ENCODE measurements around the gene LRRC7. TPM values are rescaled to one million over a fixed set of nuclear protein-coding genes. Genes with fewer than 3 reads are reported as not detected.

Gene LRRC7
- total and polyA plus RNA-seq, 3 experiments from 2014 or later, result not detected

- H3K36me3 ChIP-seq (ENCODE audit: insufficient read depth, low read length), result no peaks in the 10 kb centered on the region
- H3K27ac Mint-ChIP-seq, result no peak overlapping the region
- ChIA-PET CTCF (no interaction called here), POLR2A (no interaction called here)
- H3K36me3 Mint-ChIP-seq, result no peaks in the 10 kb centered on the region
- no peaks in the 10 kb centered on the region for H3K27me3 Mint-ChIP-seq
- H3K4me1 Mint-ChIP-seq, result no peaks in the 10 kb centered on the region
- no peak for DNase-seq
- H3K9me3 Mint-ChIP-seq, result no peaks in the 10 kb centered on the region
- no peaks in the 10 kb centered on the region for H3K4me1 ChIP-seq (ENCODE audit: insufficient read depth, low read length)
- no peak overlapping the region for H3K4me3 ChIP-seq (ENCODE audit: low read length)
- H3K27me3 ChIP-seq (ENCODE audit: insufficient read depth, low read length, poor library complexity, severe bottlenecking), result no peaks in the 10 kb centered on the region
- no peak overlapping the region for H3K27ac ChIP-seq (ENCODE audit: low read depth, low read length)
- no peak overlapping the region for H3K4me3 Mint-ChIP-seq
- no peaks in the 10 kb centered on the region for H3K9me3 ChIP-seq (ENCODE audit: low read length)
Measured at GRCh38 chr1:69985901-69986439, 418.2 kb downstream of the LRRC7 start.

GRCh38 chr1:69987881-69988280 is 420.2 kb downstream of the LRRC7 start:
- CTCF ChIA-PET, result no interaction called here

GRCh38 chr1:69991644-69992043 is 423.9 kb downstream of the LRRC7 start:
- Mint-ChIP-seq H3K36me3 (no peaks in the 10 kb centered on the region), H3K4me3 (no peak overlapping the region), H3K4me1 (no peaks in the 10 kb centered on the region), H3K9me3 (peaks cover 0 to 3% (median 0%) of the 10 kb centered on the region in 5 donors), H3K27ac (no peak overlapping the region), H3K27me3 (no peaks in the 10 kb centered on the region)
- H3K27ac ChIP-seq (ENCODE audit: low read depth, low read length), result no peak overlapping the region
- no peaks in the 10 kb centered on the region for H3K27me3 ChIP-seq (ENCODE audit: insufficient read depth, low read length, poor library complexity, severe bottlenecking)
- no peaks in the 10 kb centered on the region for H3K36me3 ChIP-seq (ENCODE audit: insufficient read depth, low read length)
- CTCF ChIA-PET, result no interaction called here
- DNase-seq, result no peak
- H3K4me1 ChIP-seq (ENCODE audit: insufficient read depth, low read length), result no peaks in the 10 kb centered on the region
- POLR2A ChIA-PET, result no interaction called here
- H3K4me3 ChIP-seq (ENCODE audit: low read length), result no peak overlapping the region
- H3K9me3 ChIP-seq (ENCODE audit: low read length), result no peaks in the 10 kb centered on the region

More at GRCh38 chr1:69987881-69988280, 420.2 kb downstream of the LRRC7 start:
- POLR2A ChIA-PET, result no interaction called here
- Mint-ChIP-seq H3K36me3 (no peaks in the 10 kb centered on the region), H3K27me3 (no peaks in the 10 kb centered on the region), H3K27ac (no peak overlapping the region), H3K4me1 (no peaks in the 10 kb centered on the region), H3K9me3 (no peaks in the 10 kb centered on the region), H3K4me3 (no peak overlapping the region)
- no peak overlapping the region for H3K27ac ChIP-seq (ENCODE audit: low read depth, low read length)
- no peak overlapping the region for H3K4me3 ChIP-seq (ENCODE audit: low read length)
- no peaks in the 10 kb centered on the region for H3K27me3 ChIP-seq (ENCODE audit: insufficient read depth, low read length, poor library complexity, severe bottlenecking)
- no peak for DNase-seq
- H3K36me3 ChIP-seq (ENCODE audit: insufficient read depth, low read length), result no peaks in the 10 kb centered on the region
- no peaks in the 10 kb centered on the region for H3K9me3 ChIP-seq (ENCODE audit: low read length)
- H3K4me1 ChIP-seq (ENCODE audit: insufficient read depth, low read length), result no peaks in the 10 kb centered on the region

DNA sequence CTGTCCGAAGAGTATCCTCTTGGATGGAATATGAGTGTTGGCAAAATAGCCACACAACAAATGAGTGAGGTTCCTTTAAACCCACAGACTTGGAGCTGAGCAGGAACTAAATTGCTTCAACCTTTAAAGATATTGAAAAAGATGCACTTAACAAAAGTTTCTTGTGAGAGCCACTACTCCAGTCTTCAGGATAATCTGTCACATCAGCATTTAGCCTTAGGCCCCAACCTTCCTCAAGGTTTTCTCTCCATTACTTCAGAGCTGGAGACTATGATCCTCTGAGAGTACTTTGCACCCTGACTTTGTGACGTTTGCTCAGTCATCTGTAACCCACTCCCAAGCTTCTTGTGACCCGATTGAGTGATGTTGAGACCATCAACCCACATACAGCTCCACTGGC is 424.9 kb downstream of the LRRC7 start:
- peaks cover 0 to 2% of the 10 kb centered on the region in 2 donors for H3K27me3 Mint-ChIP-seq
- H3K9me3 ChIP-seq (ENCODE audit: low read length), result no peaks in the 10 kb centered on the region
- H3K4me1 Mint-ChIP-seq, result no peaks in the 10 kb centered on the region
- H3K27ac ChIP-seq (ENCODE audit: low read depth, low read length), result no peak overlapping the region
- POLR2A ChIA-PET, result no interaction called here
- CTCF ChIA-PET, result no interaction called here
- H3K27me3 ChIP-seq (ENCODE audit: insufficient read depth, low read length, poor library complexity, severe bottlenecking), result no peaks in the 10 kb centered on the region
- no peaks in the 10 kb centered on the region for H3K4me1 ChIP-seq (ENCODE audit: insufficient read depth, low read length)
- no peak overlapping the region for H3K4me3 Mint-ChIP-seq
- H3K4me3 ChIP-seq (ENCODE audit: low read length), result no peak overlapping the region
- H3K27ac Mint-ChIP-seq, result no peak overlapping the region
- H3K9me3 Mint-ChIP-seq, result peaks cover 0 to 3% (median 0%) of the 10 kb centered on the region in 5 donors
- H3K36me3 ChIP-seq (ENCODE audit: insufficient read depth, low read length), result no peaks in the 10 kb centered on the region
- no peak for DNase-seq
- no peaks in the 10 kb centered on the region for H3K36me3 Mint-ChIP-seq

DNA sequence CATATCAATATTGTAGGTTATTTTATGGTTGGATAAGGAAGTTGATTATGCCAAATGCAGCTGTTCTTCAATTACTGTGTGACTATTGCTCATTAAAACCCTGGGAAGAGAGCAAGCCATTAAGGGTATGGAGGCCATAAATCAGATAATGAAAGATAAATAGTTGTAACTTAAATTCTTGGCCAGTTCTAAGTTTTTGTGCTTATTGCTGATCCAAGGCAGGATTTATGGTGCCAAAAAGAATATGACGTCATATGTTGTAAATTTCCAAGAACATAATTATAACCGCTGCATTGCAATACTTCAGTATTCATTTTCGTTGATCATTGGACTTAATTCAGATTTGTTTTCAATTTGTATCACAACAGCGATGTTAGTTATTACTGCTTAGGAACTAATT is 426.1 kb downstream of the LRRC7 start:
- Histone ChIP-seq H3K4me1 (ENCODE audit: insufficient read depth, low read length) (no peaks in the 10 kb centered on the region), H3K27me3 (ENCODE audit: insufficient read depth, low read length, poor library complexity, severe bottlenecking) (no peaks in the 10 kb centered on the region), H3K9me3 (ENCODE audit: low read length) (no peaks in the 10 kb centered on the region), H3K36me3 (ENCODE audit: insufficient read depth, low read length) (no peaks in the 10 kb centered on the region), H3K27ac (ENCODE audit: low read depth, low read length) (no peak overlapping the region), H3K4me3 (ENCODE audit: low read length) (no peak overlapping the region)
- no peaks in the 10 kb centered on the region for H3K4me1 Mint-ChIP-seq
- no peaks in the 10 kb centered on the region for H3K36me3 Mint-ChIP-seq
- peaks cover 0 to 5% (median 0%) of the 10 kb centered on the region in 5 donors for H3K9me3 Mint-ChIP-seq
- no peak overlapping the region for H3K4me3 Mint-ChIP-seq
- no peak overlapping the region for H3K27ac Mint-ChIP-seq
- CTCF ChIA-PET, result no interaction called here
- H3K27me3 Mint-ChIP-seq, result peaks cover 0 to 2% of the 10 kb centered on the region in 2 donors
- POLR2A ChIA-PET, result no interaction called here
- no peak for DNase-seq

DNA sequence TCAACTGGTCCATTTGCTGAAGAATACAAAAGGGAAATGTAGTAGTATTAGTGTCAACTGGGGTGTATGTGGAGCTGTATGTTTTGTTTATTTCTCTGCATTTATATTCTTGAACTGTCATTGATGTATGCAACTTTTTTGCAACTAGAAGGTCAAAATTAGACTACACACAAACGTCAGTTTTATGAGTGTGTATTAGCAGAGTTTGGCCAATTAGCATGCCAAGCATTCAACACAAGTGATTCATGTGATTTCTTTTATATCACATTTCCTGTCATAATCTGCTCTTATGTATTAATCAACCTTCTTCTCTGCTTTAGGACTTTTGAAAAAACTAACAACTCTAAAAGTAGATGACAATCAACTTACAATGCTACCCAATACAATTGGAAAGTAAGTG is 426.5 kb downstream of the LRRC7 start:
- Histone ChIP-seq H3K36me3 (ENCODE audit: insufficient read depth, low read length) (no peaks in the 10 kb centered on the region), H3K27ac (ENCODE audit: low read depth, low read length) (no peak overlapping the region), H3K4me3 (ENCODE audit: low read length) (no peak overlapping the region), H3K9me3 (ENCODE audit: low read length) (no peaks in the 10 kb centered on the region), H3K4me1 (ENCODE audit: insufficient read depth, low read length) (no peaks in the 10 kb centered on the region), H3K27me3 (ENCODE audit: insufficient read depth, low read length, poor library complexity, severe bottlenecking) (no peaks in the 10 kb centered on the region)
- peaks cover 0 to 5% (median 0%) of the 10 kb centered on the region in 5 donors for H3K9me3 Mint-ChIP-seq
- H3K4me1 Mint-ChIP-seq, result no peaks in the 10 kb centered on the region
- POLR2A ChIA-PET, result no interaction called here
- no peaks in the 10 kb centered on the region for H3K36me3 Mint-ChIP-seq
- CTCF ChIA-PET, result no interaction called here
- peaks cover 0 to 2% of the 10 kb centered on the region in 2 donors for H3K27me3 Mint-ChIP-seq
- no peak overlapping the region for H3K4me3 Mint-ChIP-seq
- DNase-seq, result no peak
- H3K27ac Mint-ChIP-seq, result peak overlapping the region in 1 of 8 donors; percentile 57

DNA sequence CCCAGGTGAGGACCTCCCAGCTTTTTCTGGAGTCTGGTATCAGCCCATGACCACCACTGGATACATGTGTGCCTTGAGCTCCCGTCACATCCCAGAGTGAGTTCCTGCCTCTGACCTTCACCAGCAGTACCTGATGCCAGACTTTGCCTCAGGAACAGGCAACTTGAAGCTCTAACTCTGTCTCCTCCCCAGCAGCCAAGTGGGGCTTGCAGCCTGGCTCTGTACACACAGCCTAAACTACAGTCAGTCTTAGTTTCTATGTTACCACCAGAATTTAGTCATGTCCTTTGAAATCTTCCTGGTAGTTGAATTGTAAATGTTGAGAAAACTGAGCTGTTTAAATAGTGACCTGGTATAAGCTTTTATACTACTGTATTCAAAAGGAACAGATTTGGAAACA is 431.1 kb downstream of the LRRC7 start:
- Mint-ChIP-seq H3K27ac (no peak overlapping the region), H3K36me3 (no peaks in the 10 kb centered on the region), H3K9me3 (peaks cover 0 to 6% (median 0%) of the 10 kb centered on the region in 5 donors), H3K4me1 (no peaks in the 10 kb centered on the region), H3K27me3 (peaks cover 0 to 2% of the 10 kb centered on the region in 2 donors), H3K4me3 (no peak overlapping the region)
- Histone ChIP-seq H3K4me3 (ENCODE audit: low read length) (no peak overlapping the region), H3K27ac (ENCODE audit: low read depth, low read length) (no peak overlapping the region), H3K4me1 (ENCODE audit: insufficient read depth, low read length) (no peaks in the 10 kb centered on the region), H3K36me3 (ENCODE audit: insufficient read depth, low read length) (no peaks in the 10 kb centered on the region), H3K9me3 (ENCODE audit: low read length) (no peaks in the 10 kb centered on the region), H3K27me3 (ENCODE audit: insufficient read depth, low read length, poor library complexity, severe bottlenecking) (no peaks in the 10 kb centered on the region)
- POLR2A ChIA-PET, result no interaction called here
- CTCF ChIA-PET, result no interaction called here
- no peak for DNase-seq

- no peaks in the 10 kb centered on the region for H3K36me3 ChIP-seq (ENCODE audit: insufficient read depth, low read length)
- H3K4me3 Mint-ChIP-seq, result no peak overlapping the region
- H3K27ac Mint-ChIP-seq, result no peak overlapping the region
- no peaks in the 10 kb centered on the region for H3K27me3 Mint-ChIP-seq
- H3K9me3 Mint-ChIP-seq, result peaks cover 0 to 3% (median under 1%) of the 10 kb centered on the region in 5 donors
- no peaks in the 10 kb centered on the region for H3K27me3 ChIP-seq (ENCODE audit: insufficient read depth, low read length, poor library complexity, severe bottlenecking)
- no peak overlapping the region for H3K4me3 ChIP-seq (ENCODE audit: low read length)
- H3K27ac ChIP-seq (ENCODE audit: low read depth, low read length), result no peak overlapping the region
- no peaks in the 10 kb centered on the region for H3K36me3 Mint-ChIP-seq
- no peaks in the 10 kb centered on the region for H3K4me1 Mint-ChIP-seq
- no peaks in the 10 kb centered on the region for H3K9me3 ChIP-seq (ENCODE audit: low read length)
- DNase-seq, result no peak
- CTCF ChIA-PET, result no interaction called here
- H3K4me1 ChIP-seq (ENCODE audit: insufficient read depth, low read length), result no peaks in the 10 kb centered on the region
- POLR2A ChIA-PET, result no interaction called here
Measured at GRCh38 chr1:70003211-70003908, 435.6 kb downstream of the LRRC7 start.

All from CD8-positive, alpha-beta memory T cell (primary cell).